NB4 (cell line): ENCODE results near the gene RXRA.
A peak's percentile ranks its signal among the peaks of the same experiment; 100 is the strongest.

Experiments used
- DNase-seq: peaks from one replicate; pipeline ENCODE4 v3.0.0; 2010; ENCODE audit warnings: low read depth
- H3K4me3 ChIP-seq: one replicate; pipeline ENCODE4 v1.5.1; 2011; ENCODE audit warnings: mild to moderate bottlenecking, low read depth, low read length, moderate library complexity
- CTCF ChIP-seq: IDR thresholded peaks from one replicate; pipeline ENCODE4 v1.5.1; 2012; ENCODE audit warnings: low read depth, low read length
- MYC ChIP-seq: IDR thresholded peaks from 2 replicates; pipeline ENCODE4 v1.6.1; 2011; ENCODE audit warnings: low read depth, low read length
- POLR2A ChIP-seq: IDR thresholded peaks from 2 replicates; pipeline ENCODE4 v1.6.1; 2011; ENCODE audit warnings: mild to moderate bottlenecking; ENCODE audit not compliant: insufficient read length; ENCODE audit errors: extremely low read depth
- TF ChIP-seq, protein P1 (sequence below): IDR thresholded peaks from 2 replicates; pipeline ENCODE4 v1.6.1; 2011; ENCODE audit warnings: low read depth, low read length

RXRA gene

GRCh38 chr9:134407121-134407779 is 81.0 kb downstream of the RXRA start:
- peak overlapping the region; percentile 46 for H3K4me3 ChIP-seq

DNA sequence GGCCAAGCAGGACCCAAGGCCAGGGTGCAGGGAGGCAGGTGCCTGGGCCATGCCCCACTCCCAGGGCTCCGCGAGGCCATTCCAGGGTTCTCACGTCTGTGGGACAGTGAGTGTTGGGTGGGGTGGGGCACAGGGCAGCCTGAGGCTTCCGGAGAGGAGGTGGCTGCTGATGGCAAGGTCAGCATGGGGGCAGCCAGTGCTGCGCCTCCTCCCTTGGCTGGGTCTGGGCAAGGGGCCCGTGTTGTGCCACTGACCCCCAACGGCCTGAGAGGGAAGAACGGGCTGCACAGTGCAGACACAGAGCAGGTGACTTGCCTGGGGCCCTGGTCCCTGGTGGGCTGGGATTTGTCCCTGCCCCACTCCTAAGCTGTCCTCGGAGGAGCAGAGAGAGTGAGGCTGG is 82.1 kb downstream of the RXRA start:
- DNase-seq: peak; percentile 57

More at GRCh38 chr9:134407121-134407779, 81.0 kb downstream of the RXRA start:
- TF ChIP-seq, protein P1, sequence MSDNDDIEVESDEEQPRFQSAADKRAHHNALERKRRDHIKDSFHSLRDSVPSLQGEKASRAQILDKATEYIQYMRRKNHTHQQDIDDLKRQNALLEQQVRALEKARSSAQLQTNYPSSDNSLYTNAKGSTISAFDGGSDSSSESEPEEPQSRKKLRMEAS: peak; percentile 86
- TF ChIP-seq MYC: peak; percentile 13; the same call in 1 of the 2 replicates
- no peak for TF ChIP-seq CTCF
- TF ChIP-seq POLR2A: no peak
- peak; percentile 98 for DNase-seq

GRCh38 chr9:134408939-134409737 is 82.9 kb downstream of the RXRA start:
- no peak overlapping the region for H3K4me3 ChIP-seq
- DNase-seq: peak; percentile 89
- TF ChIP-seq, protein P1: no peak
- TF ChIP-seq CTCF: no peak
- no peak for TF ChIP-seq MYC
- no peak for TF ChIP-seq POLR2A

More for the DNA sequence above, 82.1 kb downstream of the RXRA start:
- no peak overlapping the region for H3K4me3 ChIP-seq
- TF ChIP-seq CTCF (no peak), POLR2A (no peak), MYC (no peak)
- TF ChIP-seq, protein P1: no peak

DNA sequence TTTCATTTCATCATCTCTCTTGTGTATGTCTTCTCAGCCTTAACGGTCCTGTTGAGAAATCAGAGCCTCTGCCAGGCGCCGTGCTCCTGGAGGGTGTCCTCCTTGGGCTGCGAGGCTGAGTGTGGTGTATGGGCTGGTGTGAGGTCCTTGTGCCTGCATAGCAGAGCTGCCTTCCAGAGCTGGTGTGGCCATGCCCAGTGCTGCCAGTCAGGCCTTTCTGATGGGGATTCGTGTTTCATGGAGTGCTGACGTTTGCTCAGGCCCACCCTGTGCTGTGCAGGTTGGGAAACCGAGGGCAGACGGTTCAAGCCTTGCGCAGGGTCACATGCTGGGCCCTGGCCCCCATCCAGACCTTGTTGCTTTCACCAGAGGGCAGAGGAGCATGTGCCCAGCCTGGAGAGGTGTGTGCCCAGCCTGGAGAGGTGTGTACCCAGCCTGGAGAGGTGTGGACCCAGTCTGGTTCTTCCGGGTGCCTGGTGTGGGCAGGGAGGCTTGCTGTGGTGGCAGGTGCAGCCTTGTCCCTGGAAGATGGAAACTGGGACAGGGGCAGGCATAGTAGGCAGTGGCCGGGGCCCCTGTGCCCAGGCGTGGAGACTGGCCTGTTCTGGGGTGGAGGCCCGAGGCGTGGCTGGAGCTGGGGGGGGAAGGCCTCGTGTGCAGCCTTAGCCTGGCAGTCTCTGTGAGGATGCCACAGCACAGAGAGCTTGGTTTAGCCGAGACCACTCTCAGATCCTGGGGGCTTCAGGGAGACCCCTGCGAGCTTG is 84.0 kb downstream of the RXRA start:
- peak; percentile 77 for DNase-seq
- TF ChIP-seq MYC: no peak
- no peak for TF ChIP-seq POLR2A
- TF ChIP-seq, protein P1: no peak
- TF ChIP-seq CTCF: no peak
- H3K4me3 ChIP-seq: no peak overlapping the region

GRCh38 chr9:134410835-134411217 is 84.6 kb downstream of the RXRA start:
- DNase-seq: no peak
- H3K4me3 ChIP-seq: no peak overlapping the region
- no peak for TF ChIP-seq CTCF
- TF ChIP-seq, protein P1: no peak
- TF ChIP-seq POLR2A: no peak
